HG03060 (cell line): Measurements from ENCODE around the gene IMMP2L.
"Not testable (repeated sequence)": the region's sequence is repeated elsewhere in the genome, so short reads cannot be mapped to it uniquely, and the experiment has no call there.

ENCODE experiments used
- ATAC-seq: cut with Tn5 transposase; IDR thresholded peaks from one replicate; pipeline ENCODE4 v1.9.1; 2021; ENCODE audit warnings: low read depth, moderate number of reproducible peaks; ENCODE audit not compliant: unreplicated experiment

IMMP2L gene

DNA sequence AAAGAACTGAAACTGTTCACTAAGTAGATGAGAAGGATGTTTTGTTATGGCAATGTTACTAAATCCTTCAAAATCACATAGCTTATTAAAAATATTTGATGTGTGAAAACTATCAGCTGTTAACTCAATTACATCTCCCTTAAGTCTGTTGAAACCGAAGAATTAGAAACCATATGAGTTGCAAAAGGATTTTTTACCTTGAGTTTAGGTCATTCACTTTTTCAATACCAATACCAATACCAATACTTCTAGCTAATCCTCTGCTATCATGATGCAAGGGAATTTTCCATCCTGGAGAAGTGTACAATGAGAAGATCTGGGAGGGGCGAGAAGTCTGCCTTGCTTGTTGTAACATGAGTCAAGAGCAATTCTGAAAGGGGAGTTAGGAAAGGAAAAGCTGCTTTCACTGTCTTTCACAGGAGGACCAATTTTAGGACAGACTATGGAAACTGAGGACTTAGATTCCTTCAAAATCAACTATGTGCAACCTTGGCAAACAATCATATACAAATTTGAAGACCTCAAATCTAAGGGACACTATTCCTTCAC is 199.7 kb downstream of the IMMP2L start:
- ATAC-seq: no peak

DNA sequence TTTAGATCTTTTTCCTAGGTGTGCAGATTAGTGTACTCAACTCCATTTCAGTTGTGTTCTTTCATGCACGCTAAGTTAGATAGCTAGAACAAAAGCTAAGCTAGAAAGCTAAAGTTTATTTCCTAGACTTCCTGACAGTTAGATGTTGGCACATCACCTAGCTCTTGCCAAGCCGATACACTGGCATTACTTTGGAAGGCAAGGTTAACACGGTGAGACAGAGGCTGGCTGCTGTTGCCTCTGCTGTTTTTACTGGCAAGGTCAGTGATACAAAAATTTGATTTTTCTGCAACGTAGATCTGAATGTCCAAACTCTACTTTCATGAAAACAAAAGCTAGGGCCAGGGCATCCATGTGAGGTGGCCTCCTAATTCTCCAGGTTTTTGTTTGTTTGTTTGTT is 203.4 kb downstream of the IMMP2L start:
- no peak for ATAC-seq

DNA sequence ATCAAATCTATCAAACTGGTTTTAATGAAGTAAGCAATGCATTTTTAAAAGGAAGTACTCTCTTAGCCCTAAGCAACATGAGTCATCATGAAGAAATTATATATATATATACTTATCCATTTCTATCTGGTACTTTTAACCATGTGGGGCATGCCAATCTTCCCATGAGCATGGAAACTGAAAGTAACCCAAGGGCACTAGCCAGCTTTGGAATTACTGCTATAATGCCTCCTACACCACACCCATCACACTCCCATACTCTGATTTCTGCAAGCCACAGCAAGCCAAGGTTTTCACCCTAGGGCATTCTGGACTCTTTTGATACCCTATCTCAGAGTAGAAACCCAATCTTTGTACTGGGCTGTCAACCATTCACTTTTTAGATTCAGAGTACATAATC is 204.6 kb downstream of the IMMP2L start:
- ATAC-seq: no peak

DNA sequence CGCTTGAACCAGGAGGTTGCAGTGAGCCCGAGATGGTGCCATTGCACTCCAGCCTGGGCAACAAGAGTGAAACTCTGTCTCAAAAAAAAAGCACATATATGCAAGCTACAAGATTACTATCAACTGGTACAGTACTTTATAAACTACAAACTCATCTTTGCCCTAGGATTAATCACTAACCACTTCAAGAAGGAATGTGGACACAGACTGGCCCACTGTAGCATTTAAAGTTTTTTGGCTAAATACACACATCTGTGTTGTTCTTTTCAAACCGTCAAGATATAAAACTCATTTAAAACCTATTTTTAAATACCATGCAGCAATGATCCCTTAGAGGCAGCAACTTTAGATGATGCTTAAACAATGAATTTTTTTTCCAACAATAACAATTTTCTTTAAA is 205.4 kb downstream of the IMMP2L start:
- no peak for ATAC-seq

DNA sequence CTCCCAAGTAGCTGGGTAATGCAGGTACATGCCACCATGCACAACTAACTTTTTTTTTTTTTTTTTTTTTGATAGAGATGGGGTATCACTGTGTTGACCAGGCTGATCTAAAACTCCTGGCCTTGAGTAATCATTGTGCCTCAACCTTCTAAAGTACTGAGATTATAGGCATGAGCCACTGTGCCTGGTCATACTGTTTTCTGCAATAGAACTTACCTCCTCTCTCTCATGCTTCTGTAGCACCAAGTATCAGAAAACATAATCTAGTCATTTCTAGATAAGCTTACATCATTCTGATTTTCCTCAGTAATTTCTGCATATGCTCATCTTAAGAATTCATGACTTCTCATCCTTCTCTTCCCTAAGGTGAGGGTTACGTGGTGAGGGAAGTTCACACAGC is 210.0 kb downstream of the IMMP2L start:
- no peak for ATAC-seq

DNA sequence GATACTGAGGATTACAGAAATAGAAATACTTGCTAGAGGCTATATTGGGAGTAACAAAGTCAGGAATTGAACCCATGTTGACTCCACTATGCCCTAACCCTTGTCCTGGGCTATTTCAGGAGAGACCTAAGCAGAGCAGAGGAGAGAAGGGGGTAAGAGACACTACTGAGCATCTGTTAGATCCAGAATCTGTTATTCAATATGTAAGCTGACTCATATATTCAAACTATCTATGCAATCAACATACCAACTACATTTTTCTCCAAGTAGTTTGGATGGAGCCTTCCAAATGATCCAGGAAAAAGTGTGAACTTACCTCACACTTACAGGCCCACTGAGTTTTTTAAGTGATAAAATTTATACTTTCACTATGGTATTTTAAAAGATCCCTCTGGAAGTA is 216.1 kb downstream of the IMMP2L start:
- ATAC-seq: no peak

DNA sequence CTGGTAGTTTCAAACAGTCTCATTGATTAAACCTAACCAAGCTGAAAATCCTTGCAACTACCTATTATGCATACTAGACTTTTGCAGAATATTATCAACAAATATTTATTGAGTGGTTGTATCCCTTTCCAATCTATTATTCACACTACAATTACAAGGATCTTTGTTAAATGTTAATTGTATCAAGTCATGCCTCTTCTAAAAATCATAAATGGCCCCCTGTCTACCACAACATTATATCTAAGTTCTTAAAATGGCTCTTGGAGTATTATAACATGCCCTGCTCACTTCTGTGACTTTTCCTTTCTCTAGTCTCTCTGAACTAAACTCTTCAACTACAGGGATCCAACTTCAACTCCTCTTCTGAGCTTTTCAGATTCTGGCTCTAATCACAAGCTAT is 219.3 kb downstream of the IMMP2L start:
- no peak for ATAC-seq

DNA sequence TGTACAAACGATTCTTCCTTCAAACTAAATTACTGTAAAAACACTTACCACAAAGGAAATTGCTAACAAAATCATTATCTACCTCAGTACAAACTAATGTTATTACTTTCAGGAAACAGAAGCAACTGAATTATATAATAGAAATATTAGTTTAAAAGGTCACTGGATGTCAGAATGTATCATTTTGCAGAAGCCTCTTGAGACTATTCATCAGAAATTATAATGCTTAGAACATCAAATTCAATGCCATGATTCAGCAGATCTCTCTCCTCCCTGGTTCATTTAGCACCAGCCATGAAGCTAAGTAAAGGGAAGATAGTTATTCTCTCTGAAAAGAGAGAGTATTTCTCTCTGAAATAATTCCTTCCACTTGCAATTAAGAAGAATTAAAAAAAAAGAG is 223.3 kb downstream of the IMMP2L start:
- ATAC-seq: no peak

DNA sequence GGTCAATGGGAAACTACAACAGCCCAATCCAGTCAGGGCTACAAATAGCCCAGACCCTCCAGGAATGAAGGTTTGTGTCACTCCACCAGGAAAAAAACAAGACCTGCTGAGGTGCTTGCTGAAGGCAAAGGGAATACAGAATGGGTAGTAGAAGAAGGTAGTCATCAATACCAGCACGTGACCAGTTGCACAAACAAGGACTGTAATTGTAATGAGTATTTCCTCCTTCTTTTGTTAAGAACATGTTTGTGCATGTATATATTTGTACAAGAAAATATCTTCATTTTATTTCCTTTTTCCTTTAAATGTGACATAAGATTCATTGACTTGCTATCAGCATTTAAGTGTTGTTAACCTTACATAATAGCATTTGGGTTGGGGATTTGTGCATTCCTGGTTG is 229.3 kb downstream of the IMMP2L start:
- ATAC-seq: no peak

DNA sequence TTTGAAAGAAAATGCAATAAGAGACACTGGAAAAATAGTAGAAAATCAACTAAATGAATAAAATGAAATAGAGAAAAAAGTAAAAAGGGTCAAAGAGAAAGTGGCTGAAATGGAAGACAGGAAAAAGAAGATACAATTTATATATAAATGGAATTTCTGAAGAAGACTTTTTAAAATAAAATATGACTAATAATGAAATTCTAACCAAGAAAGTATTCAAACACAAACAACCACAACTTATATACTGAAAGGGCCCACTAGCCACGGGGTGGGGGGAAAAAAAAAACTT is 232.1 kb downstream of the IMMP2L start:
- ATAC-seq: no peak

DNA sequence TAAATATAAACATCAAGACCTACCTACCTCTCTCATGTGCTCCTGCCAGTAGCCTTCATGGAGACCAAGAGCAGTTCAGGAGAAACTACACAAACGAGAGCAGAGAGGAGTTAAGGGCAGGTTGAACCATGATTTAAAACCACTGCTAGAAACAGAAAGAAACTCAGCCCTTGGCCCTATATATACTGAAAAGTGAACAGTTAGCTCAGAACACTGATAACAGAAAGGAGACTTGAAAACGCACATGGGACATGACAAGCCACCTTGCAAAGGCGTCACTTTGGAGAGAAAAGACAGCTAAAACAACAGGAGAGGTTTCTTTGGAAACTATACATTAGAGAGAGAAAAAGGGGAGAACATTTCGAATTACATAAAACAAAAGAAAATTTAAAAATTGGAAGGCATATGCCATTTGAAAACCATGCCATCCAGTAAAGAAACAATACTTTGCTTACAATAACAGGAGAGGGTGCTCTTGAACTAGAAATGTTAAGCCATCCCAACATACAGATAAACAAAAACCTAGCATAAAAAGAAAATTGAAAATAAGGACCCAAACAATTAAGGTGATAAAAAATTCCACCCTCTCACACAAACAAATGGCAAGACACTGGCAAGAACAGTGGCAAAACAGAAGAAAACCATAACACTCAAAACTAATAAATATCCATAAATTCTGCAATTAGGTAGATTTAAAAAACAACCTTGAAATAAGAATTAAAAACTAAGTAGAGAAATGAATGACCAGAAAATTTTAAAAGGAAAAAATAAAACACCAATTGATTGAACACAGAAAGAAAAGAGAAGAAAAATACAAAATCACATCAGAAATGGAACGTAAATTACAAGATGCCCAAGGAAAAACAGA is 232.7 kb downstream of the IMMP2L start:
- peak; percentile 46 for ATAC-seq

DNA sequence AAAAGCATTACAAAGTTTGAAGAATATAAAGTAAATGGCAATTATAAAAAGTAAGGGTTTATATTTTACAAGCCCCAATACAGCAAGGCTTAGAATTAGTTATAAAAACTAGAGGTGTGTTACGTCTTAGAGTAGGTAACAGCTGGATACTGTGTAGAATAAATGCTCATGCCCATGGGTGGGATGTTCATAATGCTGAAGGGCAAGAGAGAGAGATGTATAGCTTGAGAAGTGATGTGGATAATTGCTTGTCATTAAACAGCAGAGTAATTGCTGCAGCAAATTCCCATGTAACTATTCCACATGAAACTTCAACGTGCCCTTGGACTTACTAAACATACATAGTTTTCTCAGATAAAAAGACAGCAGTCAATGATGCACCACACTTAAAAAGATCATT is 233.8 kb downstream of the IMMP2L start:
- ATAC-seq: no peak

DNA sequence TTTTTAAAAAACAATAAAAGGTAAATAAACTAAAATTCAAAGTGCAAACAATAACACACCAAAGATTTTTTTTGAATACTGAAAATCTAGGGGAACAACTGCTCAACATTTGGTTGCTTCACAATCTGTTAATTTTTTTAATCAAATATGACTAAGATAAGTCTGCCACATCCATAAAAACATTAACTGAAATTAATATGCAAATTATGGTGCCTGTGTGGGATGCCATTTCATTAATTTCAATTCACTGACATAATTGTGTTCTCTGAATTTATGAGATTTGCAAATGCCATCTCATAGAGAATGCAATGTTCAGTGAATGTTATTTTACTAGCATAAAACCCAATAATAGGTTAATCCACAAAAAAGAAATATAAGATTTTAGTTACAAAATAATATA is 237.5 kb downstream of the IMMP2L start:
- no peak for ATAC-seq

DNA sequence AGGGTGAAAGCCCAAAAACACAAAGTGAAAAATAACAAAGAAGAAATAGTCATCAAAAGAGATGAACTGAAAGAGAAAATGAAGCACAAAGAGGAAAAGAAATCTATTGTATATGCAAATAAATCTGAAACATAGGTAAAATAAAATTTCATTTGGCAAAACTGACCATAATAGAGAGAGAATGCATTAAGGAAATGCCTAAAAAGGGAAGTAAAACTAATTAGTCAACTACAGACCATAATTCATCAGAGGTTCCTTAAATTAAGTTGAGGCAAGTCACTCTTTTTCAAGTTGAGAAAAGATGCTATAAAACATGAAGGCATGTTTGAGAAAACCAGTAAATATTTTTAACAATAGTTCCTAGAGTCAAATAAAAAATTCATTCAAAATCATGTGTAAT is 238.1 kb downstream of the IMMP2L start:
- ATAC-seq: peak; percentile 59

DNA sequence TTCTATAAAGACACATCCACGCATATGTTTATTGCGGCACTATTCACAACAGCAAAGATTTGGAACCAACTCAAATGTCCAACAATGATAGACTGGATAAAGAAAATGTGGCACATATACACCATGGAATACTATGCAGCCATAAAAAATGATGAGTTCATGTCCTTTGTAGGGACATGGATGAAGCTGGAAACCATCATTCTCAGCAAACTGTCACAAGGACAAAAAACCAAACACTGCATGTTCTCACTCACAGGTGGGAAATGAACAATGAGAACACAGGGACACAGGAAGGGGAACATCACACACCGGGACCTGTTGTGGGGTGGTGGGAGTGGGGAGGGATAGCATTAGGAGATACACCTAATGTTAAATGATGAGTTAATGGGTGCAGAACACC is 238.6 kb downstream of the IMMP2L start:
- ATAC-seq: not testable (repeated sequence)

DNA sequence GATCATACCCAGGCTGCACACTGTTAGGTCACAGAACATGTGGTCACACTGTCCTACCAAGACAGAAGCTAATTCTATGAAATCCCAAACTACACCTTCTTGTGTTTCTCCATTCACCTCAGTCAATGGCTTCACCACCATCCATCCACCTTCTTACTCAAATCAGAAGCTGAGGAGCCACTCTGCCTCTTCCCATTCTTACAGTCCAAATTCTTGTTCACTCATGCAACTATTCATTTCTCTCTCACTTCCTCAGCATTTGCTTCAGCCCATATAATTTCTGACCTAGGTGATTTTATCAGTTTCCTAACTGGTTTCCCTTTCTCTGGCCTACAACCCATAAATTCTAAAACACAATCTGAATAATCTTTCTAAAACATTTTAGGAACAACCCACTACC is 242.2 kb downstream of the IMMP2L start:
- no peak for ATAC-seq

DNA sequence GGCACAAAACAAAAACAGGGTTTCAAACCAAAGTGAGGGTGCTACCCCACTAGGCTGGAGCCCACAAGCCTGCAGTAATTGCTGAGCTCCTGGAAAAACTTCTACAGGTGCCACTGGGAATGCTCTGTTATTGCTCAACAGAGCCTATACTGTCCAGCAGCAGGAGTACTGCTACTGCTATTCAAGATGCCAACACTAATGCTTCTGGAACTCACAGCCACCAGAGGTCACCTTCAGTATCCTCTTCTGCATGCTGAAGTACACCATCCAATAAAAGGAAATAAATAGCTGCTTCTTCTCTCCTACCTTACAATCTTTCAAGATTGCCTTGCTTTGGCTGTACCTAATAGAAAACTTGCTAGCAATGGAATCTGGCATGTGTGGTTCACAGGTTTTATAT is 249.3 kb downstream of the IMMP2L start:
- ATAC-seq: no peak

DNA sequence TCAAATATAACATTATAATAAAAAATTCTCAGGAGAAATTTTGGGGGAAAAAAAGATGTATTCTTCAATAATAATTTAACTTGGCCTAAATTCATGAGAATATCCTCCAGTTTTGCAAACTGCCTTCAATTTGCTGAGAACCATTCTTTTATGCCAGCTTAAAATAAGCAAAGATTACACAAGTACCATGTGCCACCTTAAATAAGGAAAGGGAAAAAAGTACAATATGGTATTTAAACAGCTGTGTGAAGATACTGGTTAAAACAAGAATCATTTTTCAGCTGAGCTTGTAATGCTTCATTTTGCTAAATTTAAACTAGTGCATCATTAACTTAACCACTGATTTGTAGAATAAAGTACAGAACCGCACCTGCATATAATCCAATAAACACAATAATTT is 253.6 kb downstream of the IMMP2L start:
- no peak for ATAC-seq

DNA sequence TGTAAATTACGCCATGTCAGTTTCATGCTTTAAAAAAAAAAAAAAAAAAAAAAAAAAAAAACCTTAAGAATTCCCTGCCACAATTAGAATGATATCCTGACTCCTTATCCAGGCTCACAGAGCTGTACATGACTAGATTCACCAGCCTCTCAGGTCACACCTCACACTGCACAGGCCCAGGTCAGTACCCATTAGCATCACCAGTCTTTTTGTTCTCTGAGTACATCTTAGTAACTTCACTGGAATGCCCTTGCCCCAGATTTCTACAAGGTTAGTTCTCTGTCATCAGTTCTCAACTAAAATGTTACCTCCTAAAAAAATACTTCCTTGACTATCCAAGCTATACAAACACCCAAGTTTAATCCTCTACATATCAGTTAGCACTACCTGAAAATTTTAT is 260.4 kb downstream of the IMMP2L start:
- no peak for ATAC-seq

DNA sequence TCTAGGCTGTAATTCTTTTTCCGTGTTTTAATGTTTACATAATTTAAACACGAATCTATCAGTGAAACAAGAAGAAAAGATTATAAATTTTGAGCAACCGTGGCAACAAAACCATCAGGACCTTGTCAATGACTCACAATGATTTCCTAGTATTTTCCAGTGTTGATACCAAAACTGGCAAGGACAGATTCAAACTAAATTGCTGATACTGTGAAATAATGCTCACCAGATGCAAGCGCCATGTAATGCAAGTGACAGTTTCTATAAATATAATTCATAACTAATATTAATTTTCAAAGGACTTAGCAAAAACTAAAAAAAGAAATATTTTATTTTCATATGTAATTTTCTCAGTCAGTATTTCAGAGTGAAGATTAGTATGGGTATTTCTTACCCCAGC is 267.8 kb downstream of the IMMP2L start:
- no peak for ATAC-seq

DNA sequence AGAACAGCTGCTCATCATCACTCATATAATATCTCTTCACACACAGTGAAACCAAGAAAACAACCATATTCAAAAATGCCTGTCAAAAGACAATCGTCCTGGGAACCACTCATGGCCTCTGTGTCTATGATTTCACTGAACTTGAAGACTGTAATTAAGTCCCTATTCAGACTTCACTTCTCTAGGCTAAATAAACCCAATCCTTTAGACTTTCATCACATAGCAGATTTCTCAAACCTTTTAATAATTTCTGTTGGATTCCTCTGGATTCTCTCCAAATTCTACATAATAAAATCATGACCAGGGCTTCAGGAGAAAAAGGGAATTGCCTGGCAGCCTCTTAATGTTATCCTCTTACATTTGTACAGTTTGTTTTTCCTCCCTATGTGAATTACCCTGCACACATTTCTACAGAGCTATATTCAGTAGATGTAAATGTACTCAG is 270.2 kb downstream of the IMMP2L start:
- ATAC-seq: no peak

DNA sequence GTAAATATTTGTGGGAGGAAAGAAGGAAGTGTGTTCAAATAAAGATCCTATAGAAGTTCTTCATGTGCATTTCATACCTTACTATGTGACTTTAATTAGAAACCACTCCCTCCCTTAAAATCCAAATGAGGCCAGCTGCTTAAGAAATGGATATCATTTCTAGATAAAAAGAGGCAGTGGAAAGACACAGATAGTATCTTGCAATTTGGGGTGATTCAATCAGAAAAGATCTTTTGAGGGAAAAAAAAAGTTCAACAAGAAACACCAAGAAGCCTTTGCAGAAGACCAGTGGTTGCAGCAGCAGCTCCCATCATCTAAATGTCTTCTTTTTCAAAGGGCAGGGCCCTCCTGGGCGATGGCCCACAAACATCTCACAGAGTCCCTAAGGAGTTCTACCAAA is 271.3 kb downstream of the IMMP2L start:
- no peak for ATAC-seq

DNA sequence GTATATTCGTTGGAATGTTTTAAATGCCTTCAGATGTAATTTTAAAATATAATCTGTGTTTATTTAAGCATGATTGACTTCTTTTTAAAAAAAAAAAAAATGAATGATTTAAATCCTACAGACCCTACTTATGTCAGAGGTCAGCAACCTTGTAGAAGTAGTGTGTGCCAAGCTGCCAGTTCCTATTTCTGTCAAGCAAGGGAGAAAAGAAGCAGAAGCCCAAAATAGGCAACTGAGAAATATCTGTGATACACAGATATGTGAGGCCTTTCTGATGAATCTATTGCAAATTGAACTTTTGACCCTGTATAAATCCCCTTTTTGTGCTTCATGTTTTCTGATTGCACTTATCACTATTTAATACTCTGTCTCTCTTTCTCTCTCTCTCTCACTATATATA is 271.9 kb downstream of the IMMP2L start:
- no peak for ATAC-seq
